MM.1S (cell line): ENCODE data around the gene ELAVL4.

Source experiments
- CTCF ChIP-seq: fragments of 300-600 bp; sonication (generic); IDR thresholded peaks from 2 replicates; pipeline ENCODE4 v1.5.1; 2016; ENCODE audit warnings: antibody characterized with exemption, low read length, mixed read lengths
- EZH2 ChIP-seq: fragments of 300-600 bp; sonication (generic); optimal IDR thresholded peaks from 2 replicates; pipeline ENCODE3; 2017; ENCODE audit warnings: low read depth, mild to moderate bottlenecking, antibody characterized with exemption, low read length, mixed read lengths

DNA sequence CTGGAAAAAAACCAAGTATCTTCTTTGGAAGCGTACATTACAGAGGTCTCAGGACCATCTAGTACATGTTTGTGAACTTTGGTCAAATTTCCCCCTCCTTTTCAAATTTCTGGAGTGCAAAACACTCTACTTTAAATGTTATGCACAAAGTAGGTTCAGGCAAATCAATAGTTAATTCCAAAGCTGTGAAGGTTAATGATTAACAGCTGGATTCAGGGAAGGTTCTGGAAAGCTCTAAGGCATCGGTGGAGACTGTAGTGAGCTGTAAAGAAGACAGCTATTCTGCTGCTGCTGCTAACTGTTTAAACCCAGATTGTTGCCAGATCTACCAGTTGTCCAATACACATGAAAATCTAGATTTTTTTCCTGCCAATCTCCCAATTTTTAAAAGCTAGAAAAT, 70.9 kb downstream of the ELAVL4 start:
- TF ChIP-seq EZH2 = no peak
- TF ChIP-seq CTCF = no peak
